Peyer's patch (tissue), 4 donors: Measurements from ENCODE around the gene AJUBA.

ENCODE experiments used
- CTCF ChIP-seq, 6 experiments: fragments of 450-650 bp in 4 of 6; fragments of 200-600 bp in 2 of 6; sonication (generic) in 1 of 6; IDR thresholded peaks; one replicate each; pipeline ENCODE4 v1.5.1; 2017 to 2019; ENCODE audit warnings: antibody characterized with exemption in 6 of 6, mild to moderate bottlenecking in 3 of 6, moderate library complexity in 1 of 6
- POLR2A ChIP-seq, 2 donors: fragments of 450-650 bp; IDR thresholded peaks; one replicate each; pipeline ENCODE4 v1.5.1; 2017; ENCODE audit warnings: antibody characterized with exemption in 2 of 2, mild to moderate bottlenecking in 2 of 2, moderate library complexity in 2 of 2

- no peak for TF ChIP-seq CTCF (IDR thresholded peaks at IDR 0.05)
- no peak for TF ChIP-seq POLR2A (IDR thresholded peaks at IDR 0.05)
These were observed 4.9 kb upstream of the AJUBA start for GRCh38 chr14:22987291-22987690.
